ENCODE data around the gene ANK2.
A peak's percentile ranks its signal among the peaks of the same experiment; 100 is the strongest.

Gene ANK2

DNA sequence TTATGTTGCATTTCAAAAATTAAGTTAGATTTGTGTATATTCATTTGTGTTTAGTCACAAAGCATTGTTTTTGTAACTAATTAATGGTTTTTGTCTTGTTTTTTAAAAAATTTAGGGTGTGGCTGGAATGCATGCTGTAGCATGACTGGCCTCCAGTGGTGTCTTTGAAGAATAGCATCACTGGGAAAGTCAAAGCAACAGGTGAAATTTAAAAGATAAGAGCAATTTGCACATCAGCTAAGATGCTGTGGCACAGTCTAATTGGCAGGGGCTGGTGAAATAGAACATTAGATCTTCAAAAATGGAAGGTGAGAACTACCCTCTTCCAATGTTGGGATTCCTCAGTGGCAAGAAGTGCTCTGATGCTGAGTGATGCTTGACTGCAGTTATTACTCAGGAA, 45.3 kb downstream of the ANK2 start:
- H3K27me3 ChIP-seq, result no peaks in the 10 kb centered on the region
- H3K9me3 ChIP-seq, result no peaks in the 10 kb centered on the region
- H3K4me3 ChIP-seq (ENCODE audit: low read depth, low read length), result no peak overlapping the region
- H3K4me1 ChIP-seq, result peaks cover 20% of the 10 kb centered on the region
- TF ChIP-seq, protein P1, sequence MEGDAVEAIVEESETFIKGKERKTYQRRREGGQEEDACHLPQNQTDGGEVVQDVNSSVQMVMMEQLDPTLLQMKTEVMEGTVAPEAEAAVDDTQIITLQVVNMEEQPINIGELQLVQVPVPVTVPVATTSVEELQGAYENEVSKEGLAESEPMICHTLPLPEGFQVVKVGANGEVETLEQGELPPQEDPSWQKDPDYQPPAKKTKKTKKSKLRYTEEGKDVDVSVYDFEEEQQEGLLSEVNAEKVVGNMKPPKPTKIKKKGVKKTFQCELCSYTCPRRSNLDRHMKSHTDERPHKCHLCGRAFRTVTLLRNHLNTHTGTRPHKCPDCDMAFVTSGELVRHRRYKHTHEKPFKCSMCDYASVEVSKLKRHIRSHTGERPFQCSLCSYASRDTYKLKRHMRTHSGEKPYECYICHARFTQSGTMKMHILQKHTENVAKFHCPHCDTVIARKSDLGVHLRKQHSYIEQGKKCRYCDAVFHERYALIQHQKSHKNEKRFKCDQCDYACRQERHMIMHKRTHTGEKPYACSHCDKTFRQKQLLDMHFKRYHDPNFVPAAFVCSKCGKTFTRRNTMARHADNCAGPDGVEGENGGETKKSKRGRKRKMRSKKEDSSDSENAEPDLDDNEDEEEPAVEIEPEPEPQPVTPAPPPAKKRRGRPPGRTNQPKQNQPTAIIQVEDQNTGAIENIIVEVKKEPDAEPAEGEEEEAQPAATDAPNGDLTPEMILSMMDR (IDR thresholded peaks at IDR 0.05; ENCODE audit: low read depth, low read length), result peak; percentile 96
- DNase-seq, result peak; percentile 14
- H3K36me3 ChIP-seq, result no peaks in the 10 kb centered on the region

DNA sequence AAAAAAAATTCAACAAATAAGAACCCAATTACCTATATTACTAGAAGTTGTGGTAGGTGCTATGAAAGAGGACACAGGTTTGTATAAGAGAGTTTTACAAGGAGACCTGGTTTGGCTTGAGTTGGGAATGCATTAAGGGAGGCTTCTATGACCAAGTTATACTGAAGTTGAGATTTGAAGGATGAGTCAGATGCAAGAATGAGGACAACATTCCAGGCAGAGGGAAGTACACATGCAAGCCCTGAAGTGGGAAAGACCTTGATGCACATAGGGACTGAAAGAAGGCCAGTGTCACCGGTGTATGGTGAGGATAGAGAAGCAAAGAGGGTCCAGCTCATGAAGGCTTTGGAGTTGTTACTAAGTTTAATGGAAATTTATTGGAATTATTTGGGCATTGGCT, 52.2 kb downstream of the ANK2 start:
- TF ChIP-seq, protein P1 (IDR thresholded peaks at IDR 0.05; ENCODE audit: low read depth, low read length), result no peak
- DNase-seq, result no peak

DNA sequence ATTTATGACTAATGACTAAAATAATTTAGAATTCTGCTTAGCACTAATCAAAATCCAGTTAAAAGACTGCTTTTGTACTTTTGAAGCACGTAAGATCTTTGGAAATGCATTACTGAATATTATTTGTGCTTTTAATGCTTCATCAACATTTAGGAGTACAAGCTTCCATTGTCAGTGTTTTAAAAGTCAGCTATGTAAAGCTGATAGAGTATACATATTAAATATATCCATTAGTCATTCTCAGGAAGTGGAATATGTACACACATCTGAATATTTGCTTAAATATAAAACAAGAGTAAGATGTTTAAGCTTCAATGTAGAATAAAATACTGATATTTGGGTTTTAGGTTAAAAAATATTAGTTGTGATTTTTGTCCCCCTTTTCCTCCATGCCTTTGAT, 54.1 kb downstream of the ANK2 start:
- Histone ChIP-seq H3K9me3 (no peaks in the 10 kb centered on the region), H3K4me3 (ENCODE audit: low read depth, low read length) (no peak overlapping the region), H3K4me1 (no peaks in the 10 kb centered on the region), H3K36me3 (no peaks in the 10 kb centered on the region), H3K27me3 (no peaks in the 10 kb centered on the region)
- TF ChIP-seq, protein P1 (IDR thresholded peaks at IDR 0.05; ENCODE audit: low read depth, low read length), result no peak
- no peak for DNase-seq

More for the DNA sequence above, 52.2 kb downstream of the ANK2 start:
- H3K9me3 ChIP-seq, result no peaks in the 10 kb centered on the region
- H3K4me1 ChIP-seq, result no peaks in the 10 kb centered on the region
- H3K27me3 ChIP-seq, result no peaks in the 10 kb centered on the region
- H3K4me3 ChIP-seq (ENCODE audit: low read depth, low read length), result no peak overlapping the region
- no peaks in the 10 kb centered on the region for H3K36me3 ChIP-seq

DNA sequence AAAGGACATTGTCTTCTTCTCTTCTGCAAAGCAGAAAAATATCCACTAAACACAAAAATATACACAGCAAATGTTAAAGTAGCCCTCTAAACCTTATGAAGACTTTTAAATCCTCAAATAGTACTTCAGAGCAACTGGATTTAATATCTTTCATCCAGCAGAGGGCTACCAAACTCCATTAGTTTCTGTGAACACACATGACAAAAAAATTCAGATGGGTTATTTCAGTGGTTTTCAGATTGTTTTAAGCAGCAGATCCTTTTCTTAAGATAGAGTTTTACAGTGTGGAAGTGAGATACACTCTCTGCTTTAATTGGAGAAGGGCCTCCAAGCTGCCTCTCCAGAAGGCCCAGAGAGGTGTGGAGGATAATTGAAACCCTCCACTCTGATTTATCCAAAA, 56.7 kb downstream of the ANK2 start:
- TF ChIP-seq, protein P1 (IDR thresholded peaks at IDR 0.05; ENCODE audit: low read depth, low read length), result peak; percentile 51
- Histone ChIP-seq H3K4me3 (ENCODE audit: low read depth, low read length) (no peak overlapping the region), H3K4me1 (no peaks in the 10 kb centered on the region; the same call in 1 of the 2 replicates), H3K36me3 (no peaks in the 10 kb centered on the region), H3K9me3 (no peaks in the 10 kb centered on the region), H3K27me3 (no peaks in the 10 kb centered on the region)
- no peak for DNase-seq

DNA sequence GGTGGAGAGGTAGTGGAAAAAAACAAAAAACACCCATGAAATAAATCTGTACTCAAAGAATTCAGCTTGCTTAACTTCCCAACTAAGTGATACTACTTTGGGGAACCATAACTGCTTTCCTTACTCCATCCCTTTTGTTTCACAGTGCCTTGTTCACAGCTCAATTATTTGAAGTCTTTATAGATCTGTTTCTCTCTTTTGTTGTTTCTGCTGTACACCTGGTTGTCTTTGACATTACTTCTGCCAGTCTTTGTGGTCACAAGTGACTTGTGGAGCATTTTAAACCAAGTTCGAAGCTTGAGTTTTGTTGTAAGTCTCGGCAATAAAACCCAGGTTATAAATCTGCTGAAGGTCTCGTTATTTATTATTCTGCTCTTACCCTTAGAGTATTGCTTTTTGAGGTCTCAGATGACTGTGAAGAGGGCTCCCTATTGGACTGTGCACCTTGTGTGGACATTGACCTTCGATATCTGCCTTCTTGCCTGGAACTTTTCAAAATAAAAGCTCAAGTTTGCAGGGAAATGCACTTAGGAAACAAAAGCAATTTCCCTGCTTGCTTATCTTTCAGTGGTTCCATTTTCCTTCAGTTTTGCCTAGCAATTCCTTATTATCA, 59.8 kb downstream of the ANK2 start:
- no peaks in the 10 kb centered on the region for H3K27me3 ChIP-seq
- peaks cover 2% of the 10 kb centered on the region; the same call in 1 of the 2 replicates for H3K4me1 ChIP-seq
- no peak for DNase-seq
- H3K36me3 ChIP-seq, result no peaks in the 10 kb centered on the region
- TF ChIP-seq, protein P1 (IDR thresholded peaks at IDR 0.05; ENCODE audit: low read depth, low read length), result no peak
- H3K4me3 ChIP-seq (ENCODE audit: low read depth, low read length), result no peak overlapping the region
- H3K9me3 ChIP-seq, result no peaks in the 10 kb centered on the region

DNA sequence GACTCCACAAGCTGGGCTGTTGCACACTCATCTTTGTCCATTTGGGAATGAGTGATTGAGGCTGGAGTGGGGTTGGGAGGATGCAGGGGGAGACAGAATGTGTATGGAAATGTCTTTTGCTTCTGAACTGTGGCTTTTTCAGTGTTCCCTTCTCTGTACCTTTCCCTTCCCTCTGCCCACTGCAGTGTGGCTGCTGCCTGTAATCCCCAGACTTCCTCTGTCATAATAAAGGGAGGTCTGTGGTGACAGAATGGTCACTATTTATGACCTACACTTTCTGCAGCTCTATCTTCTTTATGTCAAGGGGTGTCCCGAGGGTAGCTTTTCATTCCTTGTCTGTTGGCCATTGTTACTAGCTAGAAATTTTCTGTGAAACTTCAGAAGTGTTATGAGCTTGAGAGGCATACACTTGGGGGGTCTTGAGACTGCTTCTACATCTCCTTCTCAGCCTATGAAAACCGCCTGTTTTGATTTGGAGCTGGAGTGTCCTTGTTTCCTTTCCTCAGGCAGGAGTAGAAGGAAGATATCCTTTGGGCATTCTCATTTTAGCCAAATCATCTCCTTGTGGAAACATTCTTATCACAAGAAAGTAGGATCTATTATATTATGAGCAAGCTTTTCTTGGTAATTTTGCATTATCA, 63.0 kb downstream of the ANK2 start:
- no peaks in the 10 kb centered on the region for H3K9me3 ChIP-seq
- H3K27me3 ChIP-seq, result no peaks in the 10 kb centered on the region
- no peaks in the 10 kb centered on the region for H3K36me3 ChIP-seq
- H3K4me1 ChIP-seq, result peaks cover 2% of the 10 kb centered on the region
- no peak for DNase-seq
- TF ChIP-seq, protein P1 (IDR thresholded peaks at IDR 0.05; ENCODE audit: low read depth, low read length), result no peak
- no peak overlapping the region for H3K4me3 ChIP-seq (ENCODE audit: low read depth, low read length)

All from BE2C (cell line).